Daoy (cell line): Measurements from ENCODE around the gene R3HCC1L. TPM values are rescaled to one million over a fixed set of nuclear protein-coding genes. Genes with fewer than 3 reads are reported as not detected.
"Not testable (repeated sequence)": the region's sequence is repeated elsewhere in the genome, so short reads cannot be mapped to it uniquely, and the experiment has no call there.

Experiments used
- DNase-seq: peaks from one replicate; pipeline ENCODE4 v3.0.0-alpha.2; 2015; ENCODE audit warnings: low read depth
- total RNA-seq: library from RNA; depleted of rRNA; stranded (reverse); fragments of >200 nt; shearing (Covaris generic); gene quantifications from 2 replicates; pipeline ENCODE4 v1.2.3, GENCODE V29; 2014

Gene R3HCC1L
- total RNA-seq, 1 experiment from 2014 or later, result 14.0 TPM

DNA sequence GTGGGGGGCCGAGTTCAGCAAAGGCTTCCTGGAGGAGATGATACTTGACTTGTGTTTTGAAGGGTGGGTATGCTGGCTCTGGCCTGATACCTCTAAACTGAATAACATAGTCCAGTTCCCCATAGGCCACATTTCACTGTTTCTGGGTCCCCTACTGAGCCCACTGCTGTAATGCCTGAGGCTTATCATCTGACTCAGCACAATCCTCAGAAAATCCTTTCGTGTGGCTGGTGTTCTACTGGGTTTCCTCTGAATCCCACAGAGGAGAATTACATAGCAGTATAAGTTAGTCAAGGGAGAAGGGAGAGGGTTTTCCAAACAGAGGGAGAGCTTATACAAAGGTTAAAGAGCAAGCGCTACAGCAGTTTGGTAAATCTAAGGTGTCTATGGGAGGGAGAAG is 2.8 kb upstream of the R3HCC1L start:
- no peak for DNase-seq

DNA sequence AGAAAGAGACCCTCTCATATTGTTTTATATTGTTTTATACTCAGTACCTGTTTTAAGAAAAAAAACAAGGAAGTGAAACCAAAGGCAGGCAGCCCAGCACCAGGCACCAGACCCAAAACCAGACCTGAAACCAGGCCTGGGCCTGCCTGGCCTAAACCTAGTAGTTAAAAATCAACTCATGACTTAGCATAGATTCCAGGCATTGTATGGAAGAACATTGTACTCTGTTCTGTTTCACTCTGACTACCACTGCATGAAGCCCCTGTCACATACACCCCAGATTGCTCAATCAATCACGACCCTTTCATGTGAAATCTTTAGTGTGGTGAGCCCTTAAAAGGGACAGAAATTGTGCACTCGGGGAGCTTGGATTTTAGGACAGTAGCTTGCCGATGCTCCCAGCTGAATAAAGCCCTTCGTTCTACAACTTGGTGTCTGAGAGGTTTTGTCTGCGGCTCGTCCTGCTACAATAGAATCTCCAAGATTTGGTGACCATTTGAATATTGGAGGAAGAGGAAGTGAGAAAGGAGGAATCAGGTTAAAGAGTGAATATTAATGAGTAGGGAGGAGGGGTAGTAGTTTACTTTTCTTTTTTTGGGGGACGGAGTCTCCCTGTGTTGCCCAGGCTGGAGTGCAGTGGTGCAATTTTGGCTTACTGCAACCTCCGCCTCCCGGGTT is 1.2 kb upstream of the R3HCC1L start:
- DNase-seq, result not testable (repeated sequence)

- no peak for DNase-seq
Measured at GRCh38 chr10:98134117-98134430, 383 bp upstream of the R3HCC1L start.

DNA sequence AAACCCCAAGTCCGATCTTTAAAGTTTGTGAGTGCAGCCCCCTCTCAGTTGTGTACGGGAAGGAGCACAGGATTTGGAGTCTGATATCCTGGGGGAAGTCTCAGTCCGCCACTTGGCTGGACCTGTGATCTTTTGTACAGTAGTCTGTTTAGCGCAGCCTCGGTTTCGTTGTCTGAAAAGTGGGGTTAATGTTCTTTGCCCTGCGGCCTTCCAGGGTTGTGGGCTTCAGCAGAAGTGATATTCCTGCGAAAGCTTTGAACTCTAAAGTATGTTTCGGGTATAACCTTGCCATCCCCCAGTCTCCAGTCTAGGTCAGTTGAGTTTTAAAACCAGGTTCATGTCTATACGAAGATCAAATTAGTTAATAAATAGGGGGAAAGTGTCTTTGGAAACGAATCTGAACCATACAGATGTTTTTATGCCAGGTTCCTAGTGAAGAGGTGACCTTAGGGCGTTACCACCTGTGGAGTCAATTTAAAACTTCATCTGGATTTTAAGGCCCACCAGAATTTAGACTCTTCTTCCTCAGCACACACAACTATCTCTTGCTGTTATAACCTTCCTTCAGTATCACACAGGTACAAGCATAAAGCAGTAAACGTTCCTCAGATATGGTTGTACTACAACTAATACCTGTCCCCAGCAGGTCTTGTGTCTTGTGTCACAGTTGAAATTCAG is 904 bp downstream of the R3HCC1L start:
- DNase-seq, result no peak

GRCh38 chr10:98136775-98137174 is 2.3 kb downstream of the R3HCC1L start:
- DNase-seq, result not testable (repeated sequence)

- DNase-seq, result no peak
Measured at GRCh38 chr10:98138031-98138430, 3.6 kb downstream of the R3HCC1L start.

- DNase-seq, result no peak
Measured at GRCh38 chr10:98139431-98139830, 5.0 kb downstream of the R3HCC1L start.

DNA sequence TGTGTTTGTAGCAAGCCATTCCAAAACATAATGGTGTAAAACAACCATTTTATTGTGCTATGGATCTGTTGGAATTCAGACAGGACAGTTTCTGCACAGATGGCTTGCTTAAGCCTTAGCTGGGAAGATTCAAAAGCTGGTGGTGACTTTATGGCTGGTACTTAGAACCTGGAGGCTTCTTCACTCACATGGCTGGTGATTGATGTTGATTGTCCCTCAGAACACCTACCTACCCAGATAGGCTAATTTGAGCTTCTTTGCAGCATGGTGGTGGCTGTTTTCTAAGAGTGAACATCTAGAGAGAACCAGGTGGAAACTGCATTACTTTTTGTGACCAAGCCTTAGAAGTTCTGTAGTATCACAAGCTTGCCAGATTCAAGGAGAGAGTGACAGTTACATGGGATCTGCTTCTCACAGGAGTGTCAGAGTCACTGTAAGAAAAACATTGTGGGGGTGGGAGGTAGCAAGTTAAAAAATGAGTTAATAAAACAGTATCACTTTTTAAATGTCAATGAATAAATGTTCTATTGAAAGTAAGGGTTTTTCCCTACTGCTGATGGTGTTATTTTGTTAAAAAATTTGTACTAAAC is 7.1 kb downstream of the R3HCC1L start:
- no peak for DNase-seq

DNA sequence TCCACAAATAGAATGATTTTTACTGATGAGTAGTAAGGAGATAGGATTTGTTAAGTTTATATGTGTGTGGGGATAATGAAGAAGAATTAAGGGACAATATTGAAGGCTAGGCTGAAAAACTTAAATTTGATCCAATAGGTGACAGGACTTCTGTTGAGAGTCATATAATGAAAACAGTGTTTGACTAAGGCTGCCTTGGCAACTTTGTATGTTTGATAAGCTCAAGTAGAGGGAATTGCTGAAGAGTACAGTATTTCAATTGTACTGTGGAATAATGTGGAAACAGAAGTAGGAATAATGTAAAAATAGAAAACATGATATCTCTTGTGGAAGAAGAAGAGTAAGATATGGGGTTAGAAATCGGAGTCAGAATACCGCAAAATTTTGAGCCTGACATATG is 10.5 kb downstream of the R3HCC1L start:
- no peak for DNase-seq

DNA sequence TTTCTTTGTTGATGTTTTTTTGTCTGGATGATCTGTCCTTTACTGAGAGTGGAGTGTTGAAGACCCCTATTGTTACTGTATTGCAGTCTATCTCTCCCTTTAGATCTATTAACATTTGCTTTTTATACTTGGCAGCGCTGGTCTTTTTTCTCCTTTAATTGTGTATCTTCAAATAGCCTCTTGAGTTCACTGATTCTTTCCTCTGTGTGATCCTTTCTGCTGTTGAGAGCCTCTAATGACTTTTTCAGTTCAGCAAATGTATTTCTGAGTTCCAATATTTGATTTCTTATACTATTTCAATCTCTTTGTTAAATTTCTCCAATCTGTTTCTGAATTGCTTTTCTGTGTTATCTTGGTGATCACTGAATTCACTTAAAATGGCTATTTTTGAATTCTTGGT is 15.4 kb downstream of the R3HCC1L start:
- no peak for DNase-seq

- peak; percentile 20 for DNase-seq
Measured at GRCh38 chr10:98150544-98150943, 16.1 kb downstream of the R3HCC1L start.

DNA sequence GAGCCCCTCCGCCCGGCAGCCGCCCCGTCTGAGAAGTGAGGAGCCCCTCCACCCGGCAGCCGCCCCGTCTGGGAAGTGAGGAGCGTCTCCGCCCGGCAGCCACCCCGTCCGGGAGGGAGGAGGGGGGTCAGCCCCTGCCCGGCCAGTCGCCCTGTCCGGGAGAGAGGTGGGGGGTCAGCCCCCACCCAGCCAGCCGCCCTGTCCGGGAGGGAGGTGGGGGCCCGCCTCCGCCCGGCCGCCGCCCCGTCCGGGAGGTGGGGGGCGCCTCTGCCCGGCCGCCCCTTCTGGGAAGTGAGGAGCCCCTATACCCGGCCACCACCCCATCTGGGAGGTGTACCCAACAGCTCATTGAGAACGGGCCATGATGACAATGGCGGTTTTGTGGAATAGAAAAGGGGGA is 18.3 kb downstream of the R3HCC1L start:
- not testable (repeated sequence) for DNase-seq

- DNase-seq, result not testable (repeated sequence)
Measured at GRCh38 chr10:98153213-98153958, 18.9 kb downstream of the R3HCC1L start.

DNA sequence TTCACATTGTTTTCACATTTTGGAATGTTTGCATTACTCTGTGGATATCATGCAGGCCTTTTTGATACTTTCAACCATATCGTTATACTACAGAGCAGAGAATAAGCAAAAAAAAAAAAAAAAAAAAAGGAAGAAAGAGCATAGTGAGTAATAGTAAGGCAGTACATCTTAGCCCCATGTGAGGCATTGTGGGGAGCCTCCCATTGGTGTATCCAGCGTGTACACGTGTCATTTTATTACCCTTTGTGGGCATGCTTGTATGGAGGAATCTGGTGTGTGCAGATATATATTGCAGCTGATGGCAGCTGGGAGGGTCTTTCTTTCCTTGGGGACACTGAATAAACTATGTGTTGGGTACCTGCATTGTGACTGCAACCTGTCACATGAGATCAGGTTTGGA is 19.6 kb downstream of the R3HCC1L start:
- no peak for DNase-seq

- DNase-seq, result no peak
Measured at GRCh38 chr10:98158576-98158975, 24.1 kb downstream of the R3HCC1L start.

GRCh38 chr10:98163941-98164340 is 29.5 kb downstream of the R3HCC1L start:
- no peak for DNase-seq

DNA sequence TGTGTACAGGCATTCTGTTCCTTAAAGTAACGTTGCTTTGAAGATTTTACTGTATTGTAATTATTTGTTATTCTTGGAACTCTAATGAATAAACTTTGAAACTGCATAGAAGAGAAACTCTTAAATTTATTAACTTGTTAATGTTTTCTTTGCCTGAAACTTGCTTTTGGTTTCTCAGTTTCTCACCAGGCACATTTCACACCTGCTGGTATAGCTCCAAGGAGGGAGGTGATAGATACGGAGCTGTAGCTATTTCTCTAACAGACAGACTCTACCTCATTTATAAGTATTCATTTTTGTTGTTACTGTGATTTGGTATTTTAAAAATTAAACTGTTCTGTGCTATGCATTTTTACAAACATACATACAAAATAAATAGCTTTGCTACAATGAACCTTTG is 32.7 kb downstream of the R3HCC1L start:
- DNase-seq, result no peak

- no peak for DNase-seq
Measured at GRCh38 chr10:98168147-98168546, 33.7 kb downstream of the R3HCC1L start.

DNA sequence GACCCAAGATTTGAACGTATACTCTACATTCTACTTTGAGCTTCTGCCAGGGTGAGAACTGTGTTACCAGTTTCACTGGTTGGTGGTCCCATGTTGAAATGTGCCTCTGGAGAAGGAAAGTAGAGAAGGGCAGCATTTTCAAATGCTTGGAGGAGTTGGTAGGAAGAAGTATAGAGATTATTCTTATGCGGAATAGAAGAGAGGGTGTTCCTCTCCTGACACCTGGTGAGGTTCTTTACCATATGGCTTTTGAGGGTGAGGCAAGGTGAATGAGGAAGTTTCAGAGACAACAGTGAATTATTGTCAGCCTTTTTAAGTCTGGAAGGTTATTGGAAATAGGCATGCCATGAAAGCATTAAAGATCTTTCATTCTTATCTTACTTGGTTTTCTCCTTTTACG is 34.3 kb downstream of the R3HCC1L start:
- no peak for DNase-seq

DNA sequence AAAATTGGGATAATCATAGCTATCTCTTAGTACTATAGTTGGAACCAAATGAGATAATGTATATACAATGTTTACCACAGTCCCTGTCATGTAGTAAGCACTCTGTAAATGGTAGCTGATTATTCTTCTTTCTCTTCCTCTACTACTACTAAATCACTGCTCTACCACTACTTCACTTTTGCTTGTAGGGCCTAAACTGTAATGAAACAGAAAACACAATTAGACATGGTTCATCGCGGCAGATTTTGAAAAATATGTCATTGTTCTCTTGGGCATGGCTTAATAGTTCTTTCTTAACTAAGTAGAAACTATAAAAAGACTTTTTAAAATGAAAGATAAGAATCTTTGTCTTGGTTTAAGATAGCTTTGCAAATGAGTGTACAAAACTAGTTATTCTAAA is 34.9 kb downstream of the R3HCC1L start:
- no peak for DNase-seq

DNA sequence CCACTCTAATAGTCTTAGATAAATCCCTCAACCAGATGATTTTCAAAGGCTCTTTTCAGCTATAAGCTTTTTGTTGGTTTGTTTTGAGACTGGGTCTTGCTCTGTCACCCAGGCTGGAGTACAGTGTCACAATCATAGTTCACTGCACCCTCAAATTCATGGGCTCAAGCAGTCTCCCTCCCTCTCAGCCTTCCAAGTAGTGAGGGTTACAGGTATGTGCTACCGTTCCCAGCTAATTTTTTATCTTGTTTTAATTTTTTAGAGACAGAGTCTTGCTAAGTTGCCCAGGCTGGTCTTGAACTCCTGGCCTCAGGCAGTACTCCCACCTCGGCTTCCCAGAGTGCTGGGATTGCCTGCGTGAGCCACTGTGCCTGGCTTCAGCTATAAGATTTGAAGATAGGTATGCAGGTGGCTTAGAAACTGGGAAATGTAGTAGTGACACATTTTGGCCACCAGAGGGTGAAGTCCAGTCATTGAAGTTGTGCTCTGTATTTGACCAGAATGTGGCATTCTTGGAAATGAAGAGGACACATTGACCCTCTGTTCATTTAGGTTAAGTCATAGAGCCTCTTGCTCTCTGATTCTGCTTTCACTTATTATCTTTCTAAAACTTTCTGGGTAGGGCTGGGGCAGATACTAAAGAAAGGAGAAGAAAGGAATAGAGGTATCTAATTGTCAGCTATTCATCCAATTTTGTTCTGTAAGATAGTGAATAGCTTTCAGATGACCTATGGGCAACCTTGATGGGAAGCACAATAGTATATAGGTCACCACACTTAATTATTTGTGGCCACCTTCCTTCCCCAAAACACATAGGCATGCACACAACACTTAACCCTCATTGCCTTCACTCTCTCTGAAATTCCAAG is 36.0 kb downstream of the R3HCC1L start:
- peak; percentile 23 for DNase-seq

- no peak for DNase-seq
Measured at GRCh38 chr10:98172073-98172472, 37.6 kb downstream of the R3HCC1L start.
